ENCODE results near the gene RUFY4.

RUFY4 gene

GRCh38 chr2:218138047-218138446 lies 69.0 kb downstream of the RUFY4 start:
- no peak for DNase-seq (ENCODE audit: low read depth in 2 of 2, low spot score in 1 of 2)

Data from stimulated activated CD8-positive, alpha-beta memory T cell treated with anti-CD3 and anti-CD28 coated beads, Interleukin-4, amount 100 ng/mL, for 1 hour (primary cell).